Activated naive CD4-positive, alpha-beta T cell treated with anti-CD3 and anti-CD28 coated beads, Interleukin-2, amount 50 U/mL, for 24 hours (primary cell): ENCODE results near the gene ALX4.

Experiments
- H3K27ac Mint-ChIP-seq: one replicate; pipeline ENCODE4 v1.8.0; 2021; ENCODE audit warnings: mild to moderate bottlenecking, mixed read lengths
- H3K27me3 Mint-ChIP-seq: one replicate; pipeline ENCODE4 v1.8.0; 2021; ENCODE audit warnings: mixed read lengths
- H3K36me3 Mint-ChIP-seq: one replicate; pipeline ENCODE4 v1.8.0; 2021; ENCODE audit warnings: mixed read lengths
- H3K4me1 Mint-ChIP-seq: one replicate; pipeline ENCODE4 v1.8.0; 2021; ENCODE audit warnings: mixed read lengths
- H3K4me3 Mint-ChIP-seq: one replicate; pipeline ENCODE4 v1.8.0; 2021; ENCODE audit warnings: mild to moderate bottlenecking, mixed read lengths
- H3K9me3 Mint-ChIP-seq: one replicate; pipeline ENCODE4 v1.8.0; 2021; ENCODE audit warnings: mixed read lengths

The ALX4 gene

GRCh38 chr11:44342616-44343015 lies 32.7 kb upstream of the ALX4 start:
- Mint-ChIP-seq H3K9me3 (no peaks in the 10 kb centered on the region), H3K4me1 (no peaks in the 10 kb centered on the region), H3K36me3 (no peaks in the 10 kb centered on the region), H3K27ac (no peak overlapping the region), H3K4me3 (no peak overlapping the region), H3K27me3 (peaks cover 8% of the 10 kb centered on the region)

- Mint-ChIP-seq H3K4me3 (no peak overlapping the region), H3K4me1 (no peaks in the 10 kb centered on the region), H3K27ac (no peak overlapping the region), H3K36me3 (no peaks in the 10 kb centered on the region), H3K27me3 (peaks cover 18% of the 10 kb centered on the region), H3K9me3 (no peaks in the 10 kb centered on the region)
Measured at GRCh38 chr11:44340656-44341055, 30.7 kb upstream of the ALX4 start.

DNA sequence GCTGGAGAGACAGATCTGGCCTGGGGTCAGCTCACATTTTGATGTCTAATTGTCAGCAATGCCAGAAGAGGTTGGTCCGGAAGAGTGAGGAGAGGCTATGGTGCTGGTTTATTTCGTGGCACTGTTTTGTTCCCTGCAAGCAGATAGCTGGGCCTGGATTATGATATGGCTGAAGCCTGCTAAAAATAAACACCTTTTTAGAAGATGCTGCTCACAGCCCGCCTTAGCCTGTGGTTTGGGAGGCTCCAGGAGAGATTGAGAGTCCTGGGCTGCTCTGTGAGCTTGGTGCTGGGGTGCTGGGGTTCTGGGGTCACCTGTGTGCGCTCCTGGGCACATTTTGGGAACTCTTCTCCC lies 29.6 kb upstream of the ALX4 start:
- H3K4me1 Mint-ChIP-seq: no peaks in the 10 kb centered on the region
- H3K9me3 Mint-ChIP-seq: no peaks in the 10 kb centered on the region
- H3K4me3 Mint-ChIP-seq: no peak overlapping the region
- no peaks in the 10 kb centered on the region for H3K36me3 Mint-ChIP-seq
- peaks cover 25% of the 10 kb centered on the region for H3K27me3 Mint-ChIP-seq
- no peak overlapping the region for H3K27ac Mint-ChIP-seq

GRCh38 chr11:44338698-44339529 lies 29.0 kb upstream of the ALX4 start:
- Mint-ChIP-seq H3K27ac (no peak overlapping the region), H3K4me3 (no peak overlapping the region), H3K4me1 (no peaks in the 10 kb centered on the region), H3K9me3 (no peaks in the 10 kb centered on the region), H3K27me3 (peaks cover 25% of the 10 kb centered on the region), H3K36me3 (no peaks in the 10 kb centered on the region)

DNA sequence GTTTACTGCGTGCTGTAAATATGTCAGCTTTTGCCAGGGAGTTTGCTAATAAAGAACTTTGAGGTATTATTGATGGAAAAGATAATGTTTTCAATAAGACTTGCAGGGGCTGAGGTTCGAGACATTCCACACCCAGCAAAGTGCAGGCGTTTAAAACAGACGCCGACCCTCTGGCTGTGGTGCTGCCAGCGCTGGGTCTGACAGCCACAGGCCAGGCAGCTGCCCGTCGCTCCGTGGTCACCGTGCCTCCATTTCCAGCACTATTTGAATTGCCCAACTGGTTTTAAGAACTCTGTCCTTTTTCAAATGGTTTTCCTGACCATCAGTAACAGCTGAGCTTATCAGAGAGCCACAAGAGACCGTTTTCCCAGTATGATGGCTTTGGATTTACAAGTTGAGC lies 28.1 kb upstream of the ALX4 start:
- no peak overlapping the region for H3K27ac Mint-ChIP-seq
- no peaks in the 10 kb centered on the region for H3K9me3 Mint-ChIP-seq
- no peak overlapping the region for H3K4me3 Mint-ChIP-seq
- H3K36me3 Mint-ChIP-seq: no peaks in the 10 kb centered on the region
- no peaks in the 10 kb centered on the region for H3K4me1 Mint-ChIP-seq
- peaks cover 27% of the 10 kb centered on the region for H3K27me3 Mint-ChIP-seq

DNA sequence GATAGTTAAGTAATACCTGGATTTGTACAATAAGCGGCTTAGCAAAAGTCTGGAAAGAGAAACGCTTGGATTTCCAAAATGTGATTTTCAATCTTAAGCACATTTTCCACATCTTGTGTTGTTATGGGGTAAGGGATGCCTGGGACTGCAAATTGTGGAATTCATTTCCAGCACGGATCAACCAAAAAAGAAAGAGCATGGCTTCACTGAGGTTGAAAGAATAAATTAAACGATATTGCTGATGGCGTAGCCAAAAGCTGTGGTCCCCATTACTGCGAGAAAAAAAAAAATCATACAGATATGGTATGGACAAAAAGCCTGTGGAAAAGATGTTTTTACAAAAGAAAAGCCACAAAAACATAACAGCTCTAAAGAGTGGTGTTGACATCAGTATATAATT lies 26.0 kb upstream of the ALX4 start:
- no peaks in the 10 kb centered on the region for H3K4me1 Mint-ChIP-seq
- no peaks in the 10 kb centered on the region for H3K9me3 Mint-ChIP-seq
- H3K36me3 Mint-ChIP-seq: no peaks in the 10 kb centered on the region
- H3K27ac Mint-ChIP-seq: no peak overlapping the region
- no peak overlapping the region for H3K4me3 Mint-ChIP-seq
- H3K27me3 Mint-ChIP-seq: peaks cover 33% of the 10 kb centered on the region

DNA sequence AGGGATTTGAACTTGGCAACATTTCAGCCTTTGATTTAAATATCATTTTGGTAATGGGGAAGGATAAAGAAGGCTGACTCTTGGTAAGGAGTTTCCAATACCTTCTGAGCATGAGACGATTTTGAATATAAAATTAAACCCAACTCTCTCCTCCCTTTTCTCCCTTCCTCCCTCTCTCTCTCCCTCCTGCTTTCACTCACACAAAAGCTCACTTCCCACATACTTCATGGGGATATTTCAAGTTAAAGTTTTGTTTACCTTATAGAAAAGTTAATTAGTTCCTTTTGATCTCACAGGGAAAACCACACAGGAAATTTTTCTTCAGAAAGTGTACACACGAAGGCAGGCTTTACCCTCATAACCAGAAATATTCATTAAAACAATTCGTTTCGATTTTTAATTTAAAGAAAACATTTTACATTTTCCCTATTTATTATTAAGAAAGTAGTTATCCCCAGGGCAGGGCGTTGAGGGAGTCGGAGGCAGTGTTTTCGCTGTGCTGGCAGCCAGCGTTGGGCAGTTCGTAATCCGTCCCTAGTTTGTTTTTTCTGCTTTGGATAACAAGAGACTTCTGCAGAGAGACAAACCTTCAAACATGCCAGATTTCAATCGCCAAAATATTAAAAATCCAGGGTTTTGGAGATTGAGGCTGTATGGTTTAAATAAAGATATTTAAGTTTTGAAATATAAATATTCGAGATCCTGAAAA lies 25.3 kb upstream of the ALX4 start:
- Mint-ChIP-seq H3K27me3 (peaks cover 35% of the 10 kb centered on the region), H3K36me3 (no peaks in the 10 kb centered on the region), H3K9me3 (no peaks in the 10 kb centered on the region), H3K4me3 (no peak overlapping the region), H3K4me1 (no peaks in the 10 kb centered on the region), H3K27ac (no peak overlapping the region)

GRCh38 chr11:44334356-44335004 lies 24.5 kb upstream of the ALX4 start:
- peaks cover 35% of the 10 kb centered on the region for H3K27me3 Mint-ChIP-seq
- no peak overlapping the region for H3K4me3 Mint-ChIP-seq
- H3K9me3 Mint-ChIP-seq: no peaks in the 10 kb centered on the region
- no peaks in the 10 kb centered on the region for H3K4me1 Mint-ChIP-seq
- no peaks in the 10 kb centered on the region for H3K36me3 Mint-ChIP-seq
- no peak overlapping the region for H3K27ac Mint-ChIP-seq

DNA sequence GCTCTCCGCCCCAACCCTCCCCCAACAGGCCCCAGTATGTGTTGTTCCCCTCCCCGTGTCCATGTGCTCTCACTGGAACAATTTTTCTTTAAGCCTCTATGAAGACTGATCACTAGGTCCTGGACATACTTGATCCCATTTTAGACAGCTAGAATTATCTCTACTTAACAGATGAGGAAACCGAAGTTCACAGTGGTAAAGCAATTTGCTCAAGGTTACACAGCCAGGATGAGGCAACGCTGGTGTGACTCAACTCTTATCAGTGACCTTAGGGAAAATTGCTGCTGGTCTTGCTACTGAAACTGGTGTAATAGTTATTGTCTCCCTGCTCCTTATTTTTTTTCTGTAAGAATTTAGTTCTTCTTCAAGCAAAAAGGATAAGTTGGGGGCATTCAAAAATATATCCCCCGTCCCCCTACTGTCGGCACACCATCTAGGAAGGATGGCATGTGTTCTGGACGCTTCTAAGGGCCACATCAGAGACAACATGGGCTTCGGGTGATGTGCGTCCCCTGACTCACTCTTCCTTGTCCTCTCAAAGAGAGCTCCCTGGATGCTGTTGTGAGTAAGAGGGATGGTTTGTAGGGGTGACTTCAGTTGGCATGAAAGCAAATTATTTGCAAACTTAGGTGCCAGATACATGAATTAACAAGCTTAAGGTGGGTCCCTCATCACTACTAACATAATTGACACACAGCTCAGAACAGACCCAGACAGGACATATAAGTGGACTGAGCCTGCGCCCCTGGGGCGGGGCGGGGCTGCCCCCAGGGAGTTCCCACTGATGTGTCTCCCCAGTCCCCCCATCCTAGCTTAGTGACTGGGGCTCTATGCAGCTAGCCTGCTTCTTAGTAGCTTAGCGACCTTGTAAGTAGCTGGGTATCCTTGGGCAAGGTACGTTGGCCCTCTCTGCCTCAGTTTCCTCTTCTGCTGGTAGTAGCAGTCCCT lies 23.6 kb upstream of the ALX4 start:
- Mint-ChIP-seq H3K9me3 (no peaks in the 10 kb centered on the region), H3K36me3 (no peaks in the 10 kb centered on the region), H3K27me3 (peaks cover 35% of the 10 kb centered on the region), H3K27ac (no peak overlapping the region), H3K4me3 (no peak overlapping the region), H3K4me1 (no peaks in the 10 kb centered on the region)

DNA sequence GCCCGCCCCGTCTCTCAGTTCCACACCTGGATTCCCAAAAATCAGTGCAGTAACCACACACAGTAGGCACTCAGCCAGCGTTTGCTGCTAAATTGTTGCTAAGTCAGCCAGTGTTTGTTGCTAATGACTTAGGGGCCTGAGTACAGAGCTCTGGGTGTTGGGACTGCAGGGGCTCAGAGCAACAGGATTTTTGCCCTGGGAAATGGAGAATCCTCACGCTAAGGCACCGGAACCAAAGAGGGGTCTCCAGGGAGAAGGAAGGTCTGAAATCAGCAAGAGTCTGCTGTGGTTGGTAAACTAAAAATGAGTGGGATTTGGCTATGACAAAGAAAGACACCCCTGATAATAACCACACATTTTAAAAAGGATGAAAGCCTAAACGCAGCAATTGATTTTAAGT lies 22.7 kb upstream of the ALX4 start:
- no peaks in the 10 kb centered on the region for H3K36me3 Mint-ChIP-seq
- H3K4me3 Mint-ChIP-seq: no peak overlapping the region
- H3K27me3 Mint-ChIP-seq: peaks cover 34% of the 10 kb centered on the region
- no peak overlapping the region for H3K27ac Mint-ChIP-seq
- no peaks in the 10 kb centered on the region for H3K4me1 Mint-ChIP-seq
- H3K9me3 Mint-ChIP-seq: no peaks in the 10 kb centered on the region

GRCh38 chr11:44329472-44330230 lies 19.7 kb upstream of the ALX4 start:
- H3K4me1 Mint-ChIP-seq: no peaks in the 10 kb centered on the region
- no peaks in the 10 kb centered on the region for H3K36me3 Mint-ChIP-seq
- peaks cover 23% of the 10 kb centered on the region for H3K27me3 Mint-ChIP-seq
- H3K27ac Mint-ChIP-seq: no peak overlapping the region
- no peaks in the 10 kb centered on the region for H3K9me3 Mint-ChIP-seq
- H3K4me3 Mint-ChIP-seq: no peak overlapping the region

DNA sequence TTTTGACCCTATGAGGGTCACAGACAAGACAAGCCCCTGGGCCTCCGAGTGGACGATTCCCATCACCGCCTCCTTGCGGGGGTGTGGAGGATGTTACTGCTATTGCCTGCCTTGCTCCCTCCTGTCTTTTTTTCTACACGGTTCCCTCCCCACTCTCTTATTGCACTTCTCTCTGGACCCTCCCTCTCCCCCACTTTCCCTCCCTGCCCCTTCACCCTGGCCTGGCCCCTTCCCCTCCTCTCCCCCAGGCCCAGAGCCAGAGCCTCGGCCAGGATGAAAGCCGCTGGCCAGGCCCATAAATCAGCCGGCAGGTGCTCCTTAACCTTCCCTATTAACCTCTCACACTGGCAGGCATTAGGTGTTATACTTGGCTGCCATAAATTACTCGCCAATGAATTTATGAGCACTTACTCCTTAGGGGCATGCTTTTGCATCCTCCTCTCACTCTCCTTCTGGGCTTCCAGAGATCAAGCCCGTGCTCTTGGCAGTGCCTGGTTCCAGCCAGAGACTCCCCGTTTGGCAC lies 18.3 kb upstream of the ALX4 start:
- H3K27ac Mint-ChIP-seq: no peak overlapping the region
- no peak overlapping the region for H3K4me3 Mint-ChIP-seq
- H3K9me3 Mint-ChIP-seq: no peaks in the 10 kb centered on the region
- H3K4me1 Mint-ChIP-seq: no peaks in the 10 kb centered on the region
- peaks cover 25% of the 10 kb centered on the region for H3K27me3 Mint-ChIP-seq
- H3K36me3 Mint-ChIP-seq: no peaks in the 10 kb centered on the region

DNA sequence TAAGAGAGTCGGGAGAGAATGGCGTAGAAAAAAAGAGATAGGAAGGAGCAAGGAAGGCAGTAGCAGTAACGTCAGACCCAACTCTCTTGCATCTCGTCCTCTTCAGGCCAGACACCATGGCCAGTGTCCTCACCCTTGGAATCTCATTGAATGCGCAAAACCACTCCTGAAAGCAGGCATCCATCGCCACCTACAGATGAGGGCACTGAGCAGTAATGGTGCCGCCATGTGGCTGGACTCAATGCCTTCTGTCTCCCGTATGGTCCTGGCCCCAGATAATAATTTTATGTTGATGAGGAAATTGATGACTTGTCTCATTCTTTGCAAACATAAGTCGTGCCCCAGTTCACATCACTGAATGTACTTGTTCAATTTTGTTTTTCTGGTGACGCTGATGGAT lies 17.8 kb upstream of the ALX4 start:
- H3K36me3 Mint-ChIP-seq: no peaks in the 10 kb centered on the region
- no peak overlapping the region for H3K27ac Mint-ChIP-seq
- H3K4me3 Mint-ChIP-seq: no peak overlapping the region

GRCh38 chr11:44326615-44327475 lies 16.9 kb upstream of the ALX4 start:
- Mint-ChIP-seq H3K9me3 (no peaks in the 10 kb centered on the region), H3K27ac (no peak overlapping the region), H3K27me3 (peaks cover 30% of the 10 kb centered on the region), H3K4me3 (no peak overlapping the region), H3K4me1 (no peaks in the 10 kb centered on the region), H3K36me3 (no peaks in the 10 kb centered on the region)

More for the DNA sequence above, 17.8 kb upstream of the ALX4 start:
- Mint-ChIP-seq H3K27me3 (peaks cover 28% of the 10 kb centered on the region), H3K9me3 (no peaks in the 10 kb centered on the region), H3K4me1 (no peaks in the 10 kb centered on the region)
